T-helper 2 cell treated with Interferon-gamma antibody and Interleukin-4, amounts not matched to agents 5 μg/mL and 100 μg/mL, for 36 hours (primary cell): ENCODE data around the gene NXN.
"Not testable (repeated sequence)": the region's sequence is repeated elsewhere in the genome, so short reads cannot be mapped to it uniquely, and the experiment has no call there.

Experiments used
- DNase-seq: peaks from one replicate; pipeline ENCODE4 v3.0.0; 2021; ENCODE audit warnings: low spot score
- H3K27ac Mint-ChIP-seq: one replicate; pipeline ENCODE4 v1.8.0; 2021; ENCODE audit warnings: mild to moderate bottlenecking, mixed read lengths
- H3K27me3 Mint-ChIP-seq: one replicate; pipeline ENCODE4 v1.8.0; 2021; ENCODE audit warnings: low read depth, mixed read lengths
- H3K36me3 Mint-ChIP-seq: one replicate; pipeline ENCODE4 v1.8.0; 2021; ENCODE audit warnings: low read depth, mixed read lengths
- H3K4me1 Mint-ChIP-seq: one replicate; pipeline ENCODE4 v1.8.0; 2021; ENCODE audit warnings: low read depth, mixed read lengths
- H3K4me3 Mint-ChIP-seq: one replicate; pipeline ENCODE4 v1.8.0; 2022; ENCODE audit warnings: mild to moderate bottlenecking, moderate library complexity, mixed read lengths
- H3K9me3 Mint-ChIP-seq: one replicate; pipeline ENCODE4 v1.8.0; 2021; ENCODE audit warnings: mixed read lengths

The NXN gene

DNA sequence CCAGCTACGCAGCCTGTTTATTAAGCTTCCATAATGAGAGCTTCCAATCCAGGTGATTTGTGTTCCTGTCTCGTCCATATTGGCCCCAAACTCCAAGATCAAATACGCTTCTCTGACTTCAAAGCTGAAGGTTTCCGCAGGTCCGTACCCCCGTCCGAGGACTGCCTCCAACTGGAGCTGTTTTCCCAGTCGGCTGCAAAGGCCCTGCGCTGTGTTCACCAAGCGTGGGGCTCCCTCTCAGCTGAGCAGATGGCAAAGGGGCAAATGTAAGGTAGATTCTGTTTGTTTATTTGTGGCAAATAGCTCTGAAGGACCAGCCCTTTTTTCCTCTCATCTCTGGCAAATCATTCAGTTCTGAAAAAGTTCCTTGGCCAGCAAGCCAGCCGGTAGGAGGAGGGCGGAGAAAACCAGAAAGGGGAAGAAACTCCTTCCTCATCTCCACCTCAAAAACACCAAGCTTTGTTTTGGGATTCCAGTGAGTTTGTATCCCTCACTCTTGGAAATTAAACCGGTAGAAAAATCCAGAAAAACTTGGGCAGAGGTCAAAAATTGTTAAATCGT is 35.2 kb downstream of the NXN start:
- no peaks in the 10 kb centered on the region for H3K4me1 Mint-ChIP-seq
- no peak overlapping the region for H3K27ac Mint-ChIP-seq
- no peaks in the 10 kb centered on the region for H3K27me3 Mint-ChIP-seq
- DNase-seq: no peak
- H3K4me3 Mint-ChIP-seq: no peak overlapping the region
- no peaks in the 10 kb centered on the region for H3K9me3 Mint-ChIP-seq
- no peaks in the 10 kb centered on the region for H3K36me3 Mint-ChIP-seq

DNA sequence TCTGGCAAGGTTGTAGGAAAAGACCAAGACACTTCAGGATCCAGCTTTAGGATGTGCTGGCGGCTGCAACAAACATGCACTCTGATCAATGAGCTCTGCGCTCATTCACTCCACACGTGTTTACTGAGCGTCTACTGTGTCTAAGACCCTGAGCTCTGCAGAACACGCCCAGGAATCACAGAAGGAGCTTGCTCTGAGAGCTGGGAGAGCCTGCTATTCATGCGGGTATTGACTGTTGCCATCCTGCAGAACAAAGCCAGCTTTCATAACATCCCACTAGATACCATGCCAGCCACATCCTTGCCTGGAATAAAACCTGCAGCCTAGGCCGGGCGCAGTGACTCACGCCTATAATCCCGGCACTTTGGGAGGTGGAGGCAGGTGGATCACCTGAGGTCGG is 44.1 kb downstream of the NXN start:
- no peaks in the 10 kb centered on the region for H3K36me3 Mint-ChIP-seq
- no peak overlapping the region for H3K27ac Mint-ChIP-seq

DNA sequence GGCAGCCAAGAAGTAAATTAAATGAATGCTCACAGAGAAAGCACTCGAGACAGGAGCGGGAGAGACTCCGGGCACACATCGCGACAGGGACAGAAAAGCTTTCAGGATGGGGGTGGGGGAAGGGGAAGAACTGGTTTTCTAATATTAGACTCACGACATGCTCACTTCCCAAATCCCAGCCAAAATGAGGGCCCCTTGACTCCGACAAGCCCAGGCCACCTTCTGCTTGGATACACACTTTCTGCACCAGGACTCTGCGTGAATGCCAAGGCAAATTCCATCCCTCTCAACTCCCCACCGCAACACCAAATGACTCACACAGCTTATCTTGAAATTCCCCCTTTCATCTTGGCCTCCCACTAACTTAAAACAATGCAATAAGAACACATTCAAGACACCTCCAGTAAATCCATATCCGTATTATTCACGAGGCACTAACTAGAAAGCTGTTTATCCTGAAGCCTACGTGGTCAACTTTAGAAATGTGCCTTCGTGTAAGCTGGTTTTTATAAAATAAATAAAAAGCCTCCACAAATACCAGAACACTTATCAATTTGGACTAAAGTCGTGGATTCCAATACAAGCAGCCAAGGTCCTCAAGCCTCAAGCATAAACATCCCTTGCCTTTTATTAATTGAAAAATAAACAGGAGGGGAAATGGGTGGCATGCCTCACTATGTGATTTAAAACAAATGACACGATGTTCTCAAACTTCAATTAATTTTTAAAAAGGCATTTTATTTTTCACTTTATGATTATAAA is 46.1 kb downstream of the NXN start:
- Mint-ChIP-seq H3K36me3 (no peaks in the 10 kb centered on the region), H3K9me3 (no peaks in the 10 kb centered on the region), H3K4me3 (no peak overlapping the region), H3K4me1 (no peaks in the 10 kb centered on the region), H3K27me3 (no peaks in the 10 kb centered on the region), H3K27ac (no peak overlapping the region)
- no peak for DNase-seq

More for the DNA sequence above, 44.1 kb downstream of the NXN start:
- DNase-seq: no peak
- Mint-ChIP-seq H3K4me3 (no peak overlapping the region), H3K27me3 (no peaks in the 10 kb centered on the region), H3K4me1 (no peaks in the 10 kb centered on the region), H3K9me3 (no peaks in the 10 kb centered on the region)

DNA sequence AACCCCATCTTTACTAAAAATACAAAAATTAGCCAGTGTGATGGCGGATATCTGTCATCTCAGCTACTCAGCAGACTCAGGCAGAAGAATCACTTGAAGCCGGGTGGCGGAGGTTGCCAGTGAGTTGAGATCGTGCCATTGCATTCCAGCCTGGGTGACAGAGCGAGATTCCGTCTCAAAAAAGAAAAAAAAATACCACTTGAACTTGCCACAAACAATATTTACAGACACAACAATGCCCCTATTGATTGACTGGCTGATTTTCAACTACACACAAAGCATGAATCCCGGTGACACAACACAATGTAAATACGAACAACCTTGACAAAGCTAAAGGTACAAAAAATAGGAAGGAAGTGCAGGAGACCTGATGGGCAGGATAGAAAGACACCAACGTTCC is 49.3 kb downstream of the NXN start:
- Mint-ChIP-seq H3K4me3 (no peak overlapping the region), H3K9me3 (no peaks in the 10 kb centered on the region), H3K27me3 (no peaks in the 10 kb centered on the region), H3K27ac (no peak overlapping the region), H3K4me1 (no peaks in the 10 kb centered on the region), H3K36me3 (no peaks in the 10 kb centered on the region)
- DNase-seq: no peak

DNA sequence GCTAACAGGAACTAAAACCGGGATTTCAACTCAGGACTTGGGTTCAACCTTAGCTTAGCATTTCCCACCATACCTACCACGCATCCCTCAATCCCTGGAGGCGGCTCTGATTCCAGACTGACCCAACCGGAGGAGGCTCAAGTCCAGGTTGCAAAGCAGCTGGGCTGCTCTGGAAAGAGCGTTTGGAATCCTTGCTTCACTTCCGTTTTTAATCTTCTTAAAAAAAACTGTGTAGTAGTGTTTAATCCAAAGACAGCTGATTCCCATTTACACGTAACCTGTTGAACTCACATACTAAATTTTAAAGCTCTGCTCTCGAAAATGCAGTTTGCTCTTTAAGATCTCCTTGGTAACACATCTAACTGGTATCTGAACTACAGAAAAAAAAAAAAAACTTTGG is 50.0 kb downstream of the NXN start:
- Mint-ChIP-seq H3K27me3 (no peaks in the 10 kb centered on the region), H3K9me3 (no peaks in the 10 kb centered on the region), H3K27ac (no peak overlapping the region), H3K4me3 (no peak overlapping the region), H3K36me3 (no peaks in the 10 kb centered on the region), H3K4me1 (no peaks in the 10 kb centered on the region)
- no peak for DNase-seq

DNA sequence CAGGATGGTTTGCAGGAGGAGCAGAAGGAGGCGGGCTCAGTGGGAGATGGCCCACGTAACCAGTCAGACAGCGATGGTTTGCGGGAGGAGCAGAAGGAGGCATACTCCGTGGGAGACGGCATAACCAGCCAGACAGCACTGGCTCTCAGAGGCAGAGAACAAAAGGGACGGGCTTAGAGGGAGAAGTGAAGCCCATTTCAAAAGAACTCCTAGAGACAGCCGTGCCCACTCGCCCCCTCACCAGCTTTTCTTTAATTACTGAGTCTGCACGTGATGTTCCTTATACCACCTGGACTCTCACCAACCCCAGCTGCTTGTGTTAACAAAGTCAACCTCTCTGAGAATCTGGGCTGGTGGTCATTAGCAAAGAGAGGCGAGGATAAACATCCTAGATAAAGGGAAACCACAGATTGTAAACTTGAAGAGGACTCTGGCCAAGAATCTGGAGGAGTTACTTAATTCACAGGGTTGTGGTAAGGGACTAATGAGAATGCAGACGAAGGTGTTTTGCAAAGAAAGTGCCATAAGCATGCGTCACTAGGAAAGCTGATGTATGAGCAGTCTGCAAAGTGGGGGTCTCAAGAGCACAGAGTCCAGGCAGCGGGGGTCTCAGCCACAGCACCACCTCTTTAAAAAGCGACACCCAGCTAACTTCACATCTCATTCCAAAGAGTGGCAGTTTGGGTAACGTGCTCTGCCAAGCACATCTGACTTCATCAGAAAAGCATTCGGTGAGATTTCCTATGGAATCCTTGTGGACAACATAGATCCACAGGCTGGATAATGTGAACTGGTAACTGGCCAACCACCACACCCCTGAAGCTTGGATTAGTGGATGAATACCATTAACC is 51.7 kb downstream of the NXN start:
- Mint-ChIP-seq H3K27me3 (no peaks in the 10 kb centered on the region), H3K9me3 (no peaks in the 10 kb centered on the region), H3K27ac (no peak overlapping the region), H3K4me1 (no peaks in the 10 kb centered on the region), H3K4me3 (no peak overlapping the region), H3K36me3 (no peaks in the 10 kb centered on the region)
- no peak for DNase-seq

DNA sequence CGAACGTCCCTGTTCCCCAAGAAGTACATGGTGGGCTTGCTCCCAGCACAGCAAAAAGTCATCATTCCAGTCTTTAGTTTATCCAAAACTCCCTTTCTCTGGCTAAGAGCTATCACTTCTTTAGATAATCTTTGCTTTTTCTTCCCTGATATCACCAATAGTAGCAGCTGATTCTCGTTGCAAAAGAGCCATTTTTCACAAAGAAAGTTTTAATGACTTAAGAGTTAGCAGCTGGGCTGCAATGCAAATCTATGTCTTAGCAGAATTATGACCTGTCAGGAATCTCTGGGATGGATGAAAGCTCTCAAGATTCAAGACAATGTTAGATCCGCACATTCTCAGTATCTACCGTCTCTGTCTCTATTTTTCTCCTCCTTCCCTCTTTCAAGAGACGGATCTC is 53.8 kb downstream of the NXN start:
- DNase-seq: no peak
- Mint-ChIP-seq H3K4me1 (no peaks in the 10 kb centered on the region), H3K27ac (no peak overlapping the region), H3K36me3 (no peaks in the 10 kb centered on the region), H3K27me3 (no peaks in the 10 kb centered on the region), H3K4me3 (no peak overlapping the region), H3K9me3 (no peaks in the 10 kb centered on the region)

DNA sequence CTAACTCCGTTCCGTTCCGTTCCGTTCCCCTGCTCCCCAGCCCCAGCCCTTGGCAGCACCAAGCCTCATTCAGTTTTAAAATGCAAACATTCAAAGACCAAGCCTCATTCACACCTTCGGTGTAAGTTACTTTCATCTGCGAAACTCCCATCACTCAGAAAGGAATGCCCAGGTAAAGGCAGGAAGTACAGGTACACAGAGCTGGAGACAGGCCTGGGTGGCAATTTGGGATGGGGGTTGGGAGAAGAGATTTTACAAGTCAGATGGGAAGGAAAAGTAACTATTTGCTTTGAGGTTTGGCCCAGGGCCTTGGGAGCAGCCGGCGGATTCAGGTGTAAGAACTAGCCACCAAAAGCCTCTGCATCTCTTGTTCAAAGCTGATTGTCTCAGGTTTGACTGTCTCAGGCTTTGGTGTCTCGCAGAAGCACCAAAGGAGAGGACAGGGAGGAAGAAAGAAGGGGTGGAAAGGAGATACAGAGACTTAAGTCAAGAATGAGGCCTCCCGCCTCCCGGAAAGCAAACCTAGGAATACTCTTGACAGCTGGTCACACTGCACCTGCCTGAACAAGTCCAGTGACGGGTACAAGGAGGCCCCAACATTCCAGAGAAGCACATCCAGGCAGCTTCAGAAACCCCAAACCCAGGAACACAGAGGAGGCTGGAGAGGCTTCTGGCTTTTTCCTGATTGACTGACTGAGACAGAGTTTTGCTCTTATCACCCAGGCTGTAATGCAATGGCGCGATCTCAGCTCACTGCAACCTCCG is 54.7 kb downstream of the NXN start:
- Mint-ChIP-seq H3K27me3 (no peaks in the 10 kb centered on the region), H3K4me3 (no peak overlapping the region), H3K36me3 (no peaks in the 10 kb centered on the region), H3K27ac (no peak overlapping the region), H3K4me1 (no peaks in the 10 kb centered on the region), H3K9me3 (no peaks in the 10 kb centered on the region)
- DNase-seq: no peak

DNA sequence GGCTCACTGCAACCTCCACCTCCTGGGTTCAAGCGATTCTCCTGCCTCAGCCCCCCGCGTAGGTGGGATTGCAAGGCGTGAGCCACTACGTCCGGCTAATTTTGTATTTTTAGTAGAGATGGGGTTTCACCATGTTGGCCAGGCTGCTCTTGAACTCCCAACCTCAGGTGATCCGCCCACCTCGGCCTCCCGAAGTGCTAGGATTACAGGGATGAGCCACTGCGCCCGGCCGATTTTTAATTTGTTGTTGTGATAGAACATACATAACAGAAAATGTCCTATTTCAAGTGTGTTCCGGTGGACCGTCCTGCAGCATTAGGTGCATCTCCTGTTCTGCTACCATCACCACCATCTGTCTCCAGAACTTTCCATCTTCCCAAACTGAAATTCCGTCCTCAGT is 55.3 kb downstream of the NXN start:
- not testable (repeated sequence) for H3K36me3 Mint-ChIP-seq, DNase-seq, H3K27ac Mint-ChIP-seq, H3K4me1 Mint-ChIP-seq, H3K9me3 Mint-ChIP-seq, H3K4me3 Mint-ChIP-seq, H3K27me3 Mint-ChIP-seq

DNA sequence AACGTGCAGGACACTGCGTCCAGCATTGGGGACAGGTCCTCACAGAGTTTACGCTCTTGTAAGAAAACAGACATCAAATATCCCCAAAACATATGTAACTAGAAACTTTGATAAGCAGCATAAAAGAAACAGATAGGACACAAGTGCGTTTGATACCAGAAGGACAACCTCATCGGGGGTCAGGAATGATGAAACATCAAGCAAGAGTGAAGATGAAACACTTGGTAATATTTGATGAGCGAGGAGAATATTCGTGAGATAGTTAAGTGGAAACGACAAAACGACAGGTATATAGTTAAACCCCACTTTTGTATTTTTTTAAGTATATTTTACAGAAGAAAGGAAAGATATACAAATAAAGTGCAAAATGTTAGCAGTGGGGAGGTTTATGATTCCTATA is 55.9 kb downstream of the NXN start:
- no peaks in the 10 kb centered on the region for H3K9me3 Mint-ChIP-seq
- DNase-seq: no peak
- H3K36me3 Mint-ChIP-seq: no peaks in the 10 kb centered on the region
- H3K4me1 Mint-ChIP-seq: no peaks in the 10 kb centered on the region
- H3K4me3 Mint-ChIP-seq: no peak overlapping the region
- H3K27me3 Mint-ChIP-seq: no peaks in the 10 kb centered on the region
- H3K27ac Mint-ChIP-seq: no peak overlapping the region

DNA sequence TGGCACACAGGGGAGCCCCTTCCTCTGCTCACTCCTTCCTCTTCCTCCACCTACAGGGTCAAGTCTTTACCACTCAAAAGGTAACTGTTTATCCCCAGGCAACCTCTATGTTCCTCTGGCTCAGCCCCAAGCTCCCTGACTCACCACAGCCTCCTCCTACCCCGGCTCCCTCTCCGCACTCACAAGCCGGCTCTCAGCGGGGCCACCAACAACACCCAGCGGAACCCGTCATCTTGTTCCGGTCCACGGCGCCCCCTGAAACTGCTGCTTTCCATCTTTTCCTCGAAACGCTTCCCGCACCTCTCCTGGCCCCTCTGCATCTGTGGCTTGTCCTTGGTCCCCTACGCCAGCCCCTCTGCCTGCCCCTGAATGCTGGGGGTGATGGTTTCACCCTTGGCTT is 58.4 kb downstream of the NXN start:
- DNase-seq: no peak
- no peaks in the 10 kb centered on the region for H3K4me1 Mint-ChIP-seq
- no peaks in the 10 kb centered on the region for H3K9me3 Mint-ChIP-seq
- no peaks in the 10 kb centered on the region for H3K36me3 Mint-ChIP-seq
- H3K4me3 Mint-ChIP-seq: no peak overlapping the region
- no peak overlapping the region for H3K27ac Mint-ChIP-seq
- no peaks in the 10 kb centered on the region for H3K27me3 Mint-ChIP-seq

DNA sequence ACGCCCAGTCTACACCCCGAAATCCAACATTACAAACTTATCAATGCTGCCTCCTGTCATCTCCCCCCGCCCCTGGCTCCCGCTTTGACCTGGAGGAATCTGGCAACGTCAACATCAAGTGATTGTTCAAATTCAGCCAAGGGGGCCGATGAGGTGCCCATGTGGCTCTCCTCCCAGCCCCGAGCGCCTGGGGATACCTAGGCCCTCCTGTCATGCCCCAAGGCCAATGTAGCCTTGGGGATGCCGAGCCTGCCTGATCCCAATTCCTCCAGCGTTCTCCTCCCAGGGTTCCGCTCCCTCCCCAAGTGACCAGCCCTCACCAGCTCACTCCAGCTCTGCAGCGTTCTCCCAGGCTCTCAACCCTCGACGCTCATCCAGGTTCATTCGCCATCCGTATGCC is 59.4 kb downstream of the NXN start:
- no peak for DNase-seq
- H3K9me3 Mint-ChIP-seq: no peaks in the 10 kb centered on the region
- no peaks in the 10 kb centered on the region for H3K4me1 Mint-ChIP-seq
- H3K4me3 Mint-ChIP-seq: no peak overlapping the region
- H3K27me3 Mint-ChIP-seq: no peaks in the 10 kb centered on the region
- H3K27ac Mint-ChIP-seq: no peak overlapping the region
- no peaks in the 10 kb centered on the region for H3K36me3 Mint-ChIP-seq

DNA sequence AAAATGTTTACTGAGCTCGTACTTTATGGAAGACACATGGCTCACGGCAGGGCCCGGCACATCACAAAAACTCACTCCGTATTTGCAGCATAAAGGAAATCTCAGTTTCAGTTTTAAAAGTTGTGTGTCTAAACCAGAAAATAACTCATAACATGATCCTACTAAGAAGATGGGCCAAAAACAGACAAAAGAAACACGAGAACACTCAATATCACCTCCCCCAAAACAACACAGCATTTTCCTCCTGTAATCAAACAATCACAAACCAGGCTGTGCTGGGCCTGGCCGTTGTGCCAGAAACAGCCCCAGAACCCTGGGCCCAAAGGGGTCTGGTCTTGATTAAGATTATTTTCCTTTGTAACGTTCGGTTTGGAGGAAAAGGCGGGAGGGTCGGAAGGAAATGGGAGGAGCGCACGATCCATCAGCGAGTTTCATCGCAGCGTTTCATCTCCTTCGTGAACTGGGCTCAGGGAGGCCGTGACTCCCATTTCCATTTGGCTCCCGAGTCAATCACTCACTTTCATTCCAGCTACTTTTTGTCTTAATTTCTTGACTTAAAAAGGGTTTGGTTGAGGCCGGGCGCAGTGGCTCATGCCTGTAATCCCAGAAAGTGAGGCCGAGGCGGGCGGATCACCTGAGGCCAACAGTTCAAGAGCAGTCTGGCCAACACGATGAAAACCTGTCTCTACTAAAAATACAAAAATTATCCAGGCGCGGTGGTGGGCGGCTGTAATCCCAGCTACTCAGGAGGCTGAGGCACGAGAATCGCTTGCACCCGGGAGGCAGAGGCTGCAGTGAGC is 61.4 kb downstream of the NXN start:
- no peaks in the 10 kb centered on the region for H3K27me3 Mint-ChIP-seq
- H3K9me3 Mint-ChIP-seq: no peaks in the 10 kb centered on the region
- H3K27ac Mint-ChIP-seq: no peak overlapping the region
- DNase-seq: no peak
- no peaks in the 10 kb centered on the region for H3K36me3 Mint-ChIP-seq
- no peaks in the 10 kb centered on the region for H3K4me1 Mint-ChIP-seq
- H3K4me3 Mint-ChIP-seq: no peak overlapping the region
